ENCODE results near the gene NFKBIE. TPM values are rescaled to one million over a fixed set of nuclear protein-coding genes. Genes with fewer than 3 reads are reported as not detected.
A peak's percentile ranks its signal among the peaks of the same experiment; 100 is the strongest.

NFKBIE gene
- total RNA-seq, 4 donors from 2014 or later, result 1.3 to 5.9 (median 2.8) TPM

DNA sequence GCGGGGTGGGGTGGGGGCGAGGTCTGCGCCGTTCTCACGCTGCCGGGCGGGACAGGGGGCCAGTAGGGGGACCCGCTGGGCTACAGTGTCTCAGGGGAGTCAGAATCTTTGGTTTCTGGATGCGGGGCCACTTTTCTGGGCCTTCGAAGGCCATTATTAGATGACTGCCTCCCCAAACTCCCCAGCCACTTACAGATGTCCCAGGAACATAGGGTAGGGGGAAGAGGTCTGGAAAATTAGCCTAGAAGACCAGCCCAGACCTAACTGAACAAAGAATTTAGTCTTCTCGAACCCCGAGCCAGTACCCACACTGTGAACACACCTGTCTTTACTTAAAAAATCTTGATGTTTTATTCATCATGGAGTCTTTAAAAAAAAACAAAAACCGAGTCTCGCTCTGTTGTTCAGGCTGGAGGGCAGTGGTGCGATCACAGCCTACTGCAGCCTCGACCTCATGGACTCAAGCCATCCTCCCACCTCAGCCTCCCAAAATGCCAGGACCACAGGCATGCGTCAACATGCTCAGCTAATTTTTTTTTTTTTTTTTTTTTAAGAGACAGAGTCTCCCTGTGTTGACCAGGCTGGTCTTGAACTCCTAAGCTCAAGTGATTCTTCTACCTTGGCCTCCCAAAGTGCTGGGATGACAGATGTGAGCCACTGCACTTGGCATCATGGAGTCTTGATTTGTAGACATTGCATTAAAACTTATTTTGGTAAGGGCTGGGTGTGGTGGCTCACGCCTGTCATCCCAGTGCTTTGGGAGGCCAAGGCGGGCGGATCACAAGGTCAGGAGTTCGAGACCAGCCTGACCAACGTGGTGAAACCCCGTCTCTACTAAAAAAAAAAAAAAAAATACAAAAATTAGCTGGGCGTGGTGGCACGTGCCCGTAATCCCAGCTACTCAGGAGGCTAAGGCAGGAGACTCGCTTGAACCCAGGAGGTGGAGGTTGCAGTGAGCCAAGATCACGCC lies 45.3 kb downstream of the NFKBIE start:
- Histone ChIP-seq H3K4me3 (peak overlapping the region; percentile 38 to 51), H3K36me3 (no peaks in the 10 kb centered on the region), H3K27ac (peak overlapping the region; percentile 89 to 91), H3K9me3 (no peaks in the 10 kb centered on the region), H3K4me1 (peaks cover 0 to 15% of the 10 kb centered on the region in 2 donors), H3K27me3 (no peaks in the 10 kb centered on the region)
- intact Hi-C loops (cut with DNase I; ENCODE audit: low total_unique reads), result no loop called here
- no peak for DNase-seq
- TF ChIP-seq CTCF (IDR thresholded peaks at IDR 0.05) (no peak), POLR2A (IDR thresholded peaks at IDR 0.05) (no peak)

DNA sequence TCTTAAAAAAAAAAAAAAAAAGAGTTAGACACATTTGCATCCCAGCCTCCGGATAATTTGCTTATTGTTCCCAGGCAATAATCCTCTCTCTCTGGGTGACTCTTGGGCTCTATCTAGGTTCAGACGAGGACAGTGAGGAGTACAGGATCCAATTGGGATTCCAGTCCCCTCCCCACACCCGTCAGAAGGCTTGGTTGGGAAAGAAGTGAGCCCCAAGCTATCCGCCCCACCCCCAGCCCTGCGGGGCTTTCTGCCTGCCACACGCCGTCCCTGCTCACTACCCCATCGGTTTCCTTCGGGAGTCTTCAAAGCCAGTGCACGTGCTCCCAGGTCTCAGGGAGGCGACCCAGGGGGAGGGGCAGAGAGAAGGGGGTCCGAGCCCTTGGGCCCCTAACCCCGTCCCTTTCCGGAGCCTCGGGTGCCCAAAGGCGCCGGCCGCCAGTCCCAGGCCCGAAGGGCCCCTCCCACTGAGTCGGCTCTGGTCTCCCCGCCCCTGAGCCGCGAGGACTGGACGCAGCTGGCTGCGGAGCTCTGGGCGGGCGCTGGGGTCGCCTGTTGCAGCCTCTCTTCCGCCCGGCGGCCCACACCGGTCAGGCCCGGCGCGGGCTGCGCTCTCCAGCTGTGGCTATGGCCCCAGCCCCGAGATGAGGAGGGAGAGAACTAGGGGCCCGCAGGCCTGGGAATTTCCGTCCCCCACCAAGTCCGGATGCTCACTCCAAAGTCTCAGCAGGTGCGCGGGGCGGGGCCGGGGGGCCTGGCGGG lies 46.1 kb downstream of the NFKBIE start:
- H3K4me3 ChIP-seq, result peak overlapping the region; percentile 38 to 51
- H3K4me1 ChIP-seq, result peaks cover 0 to 15% of the 10 kb centered on the region in 2 donors
- H3K9me3 ChIP-seq, result no peaks in the 10 kb centered on the region
- TF ChIP-seq POLR2A (IDR thresholded peaks at IDR 0.05) (peak; percentile 31 to 60), CTCF (IDR thresholded peaks at IDR 0.05) (no peak)
- peak; percentile 80 to 81 for DNase-seq
- intact Hi-C loops (cut with DNase I; ENCODE audit: low total_unique reads), result no loop called here
- H3K27ac ChIP-seq, result peak overlapping the region; percentile 89 to 91
- H3K36me3 ChIP-seq, result no peaks in the 10 kb centered on the region
- H3K27me3 ChIP-seq, result no peaks in the 10 kb centered on the region

DNA sequence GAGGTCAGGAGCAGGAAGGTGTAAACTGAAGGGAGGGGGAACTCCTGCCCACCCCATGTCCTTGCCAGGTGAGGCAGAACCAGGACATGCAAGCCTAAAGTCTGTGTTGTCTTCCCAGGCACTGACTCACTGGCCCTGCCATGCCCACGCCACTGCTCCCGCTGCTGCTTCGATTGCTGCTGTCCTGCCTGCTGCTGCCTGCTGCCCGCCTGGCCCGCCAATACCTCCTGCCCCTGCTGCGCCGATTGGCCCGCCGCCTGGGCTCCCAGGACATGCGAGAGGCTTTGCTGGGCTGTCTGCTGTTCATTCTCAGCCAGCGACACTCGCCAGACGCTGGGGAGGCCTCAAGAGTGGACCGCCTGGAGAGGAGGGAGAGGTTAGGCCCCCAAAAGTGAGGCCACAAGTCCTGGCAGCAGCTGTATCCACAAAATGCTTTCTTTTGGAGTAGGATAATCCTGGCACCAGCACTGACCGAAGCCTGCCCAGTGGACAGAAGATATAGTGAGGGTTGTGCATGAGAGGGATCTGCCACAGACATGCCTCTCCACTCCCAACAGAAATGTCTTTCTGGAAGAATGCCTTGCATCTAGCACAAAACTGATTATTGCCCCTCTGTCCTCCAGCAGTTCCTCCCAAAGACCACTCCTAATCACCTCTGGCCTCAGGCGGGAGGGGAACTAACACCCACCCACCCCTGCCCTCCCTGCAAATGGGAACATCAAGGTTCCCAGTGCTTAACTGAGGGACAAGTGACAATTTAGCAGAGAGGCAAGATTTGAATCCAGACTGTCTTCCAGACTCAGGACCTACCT lies 47.8 kb downstream of the NFKBIE start:
- no peaks in the 10 kb centered on the region for H3K9me3 ChIP-seq
- H3K27ac ChIP-seq, result peak overlapping the region; percentile 8 to 91
- H3K4me1 ChIP-seq, result peaks cover 0 to 10% of the 10 kb centered on the region in 2 donors
- no peaks in the 10 kb centered on the region for H3K36me3 ChIP-seq
- intact Hi-C loops (cut with DNase I; ENCODE audit: low total_unique reads), result no loop called here
- DNase-seq, result no peak
- TF ChIP-seq CTCF (IDR thresholded peaks at IDR 0.05) (no peak), POLR2A (IDR thresholded peaks at IDR 0.05) (no peak)
- no peak overlapping the region for H3K4me3 ChIP-seq
- H3K27me3 ChIP-seq, result no peaks in the 10 kb centered on the region

DNA sequence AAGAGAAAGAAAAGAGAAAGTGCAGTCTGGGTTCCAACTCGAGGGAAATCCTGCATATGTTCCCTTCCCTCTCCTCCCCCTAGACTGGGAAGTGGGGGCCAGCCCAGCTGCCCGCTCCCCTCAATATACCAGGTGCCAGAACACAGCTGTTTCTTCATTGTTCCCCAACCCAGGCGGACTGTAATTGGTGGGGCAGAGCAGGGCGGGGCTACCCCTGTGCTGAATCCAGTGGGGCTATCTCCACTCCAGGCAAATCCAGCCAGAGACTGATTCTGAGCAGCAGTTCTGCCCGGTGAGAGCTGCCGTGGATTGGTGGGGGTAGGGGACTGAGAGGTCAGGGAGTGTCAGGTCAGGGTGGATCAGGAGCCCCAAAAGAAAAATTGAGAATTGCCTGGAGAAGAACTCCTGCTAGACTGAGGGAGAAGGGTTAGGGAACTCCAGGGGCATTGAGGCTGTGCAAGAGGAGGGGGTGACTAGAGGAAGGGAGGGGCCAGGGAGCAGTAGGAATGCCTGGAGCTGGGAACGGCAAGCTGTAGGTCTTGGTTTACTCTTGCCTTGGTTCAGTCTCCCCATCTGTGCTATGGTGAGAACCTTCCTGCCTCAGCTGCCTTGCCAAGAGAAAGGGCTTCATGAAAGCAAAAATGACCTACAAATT lies 48.5 kb downstream of the NFKBIE start, which contains the start of gene MYMX:
MYMX (plus strand) TSS at position 250 of the 655 bp plus-strand sequence. CDS start 546 bp downstream, outside the sequence.
- H3K27me3 ChIP-seq, result no peaks in the 10 kb centered on the region
- H3K9me3 ChIP-seq, result no peaks in the 10 kb centered on the region
- TF ChIP-seq CTCF (IDR thresholded peaks at IDR 0.05), result no peak
- no peak for TF ChIP-seq POLR2A (IDR thresholded peaks at IDR 0.05)
- H3K36me3 ChIP-seq, result no peaks in the 10 kb centered on the region
- no peak within 1 kb of the TSS for H3K4me3 ChIP-seq
- intact Hi-C loops (cut with DNase I; ENCODE audit: low total_unique reads), result no loop called here
- peaks cover 0 to 6% of the 10 kb centered on the region in 2 donors for H3K4me1 ChIP-seq
- no peak for DNase-seq
- peak within 1 kb of the TSS; percentile 8 to 17 for H3K27ac ChIP-seq

Data from uterus (tissue), 4 donors.